SH-SY5Y (cell line): Measurements from ENCODE around the gene PHACTR1.

Experiments used
- GATA2 ChIP-seq: IDR thresholded peaks from 2 replicates; pipeline ENCODE4 v1.6.1; 2011; ENCODE audit warnings: mild to moderate bottlenecking, low read depth, low read length
- GATA3 ChIP-seq: IDR thresholded peaks from 2 replicates; pipeline ENCODE4 v1.6.1; 2011; ENCODE audit warnings: low read depth, mild to moderate bottlenecking, low read length, moderate library complexity

DNA sequence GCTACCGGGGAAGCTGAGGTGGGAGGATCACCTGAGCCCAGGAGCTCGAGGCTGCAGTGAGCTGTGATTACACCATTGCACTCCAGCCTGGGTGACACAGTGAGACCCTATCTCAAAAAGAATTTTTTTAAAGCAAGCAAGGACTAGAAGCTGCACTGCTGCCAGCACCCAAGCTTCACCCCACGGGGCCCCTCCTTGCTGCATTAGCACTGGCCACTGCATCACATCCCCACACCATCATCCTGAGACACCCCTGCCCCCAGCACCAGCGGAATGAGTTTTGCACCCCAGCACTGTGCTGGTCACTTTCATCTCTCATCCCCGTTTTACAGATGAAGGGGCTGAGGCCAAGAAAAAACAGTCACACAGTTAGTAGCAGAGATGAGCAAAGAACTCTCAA lies 580.8 kb downstream of the PHACTR1 start:
- TF ChIP-seq GATA3 (no peak), GATA2 (no peak)
